ENCODE results near the gene CREB3L2. TPM values are rescaled to one million over a fixed set of nuclear protein-coding genes. Genes with fewer than 3 reads are reported as not detected.
A peak's percentile ranks its signal among the peaks of the same experiment; 100 is the strongest.

Gene CREB3L2
- total and polyA plus RNA-seq, 10 of the 15 experiments (the other 5 are each of a cell fraction or from before 2014, with no cell fraction given): 6.4 to 67.1 (median 26.2) TPM

DNA sequence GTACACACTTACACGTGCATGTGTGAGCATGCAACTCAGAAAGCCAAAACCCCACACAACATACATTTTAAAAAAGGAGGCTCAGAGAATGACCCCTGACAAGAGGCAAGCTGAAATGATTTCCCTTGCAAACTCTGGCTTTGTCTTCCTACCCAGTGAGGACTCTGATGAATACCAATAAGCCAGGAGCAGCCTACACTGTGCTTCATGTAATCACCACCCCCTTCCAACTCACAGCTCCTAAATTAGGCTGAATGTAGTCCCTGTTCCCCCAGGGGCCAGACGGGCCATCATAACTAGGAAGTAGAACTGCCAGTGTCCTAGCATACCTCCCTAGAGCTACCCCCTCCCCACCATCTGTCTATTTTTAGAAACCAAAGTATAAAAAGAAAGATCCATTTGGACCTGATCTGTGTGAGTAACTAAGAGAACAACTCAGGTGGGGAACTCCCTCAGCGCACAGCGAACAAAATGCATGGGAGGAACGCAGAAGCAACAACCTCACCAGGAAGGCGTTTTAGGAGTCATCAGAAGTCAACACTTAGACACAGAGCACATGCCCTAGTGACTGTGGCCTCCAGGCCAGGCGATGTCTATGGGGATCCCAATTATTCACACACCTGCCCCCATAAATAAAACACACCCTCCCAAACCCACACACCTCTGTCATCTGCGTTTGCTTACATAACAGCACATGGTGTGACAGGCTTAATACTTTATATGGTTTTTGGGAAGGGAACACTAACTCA lies 157.0 kb downstream of the CREB3L2 start (continued):
- TF ChIP-seq, protein P1, sequence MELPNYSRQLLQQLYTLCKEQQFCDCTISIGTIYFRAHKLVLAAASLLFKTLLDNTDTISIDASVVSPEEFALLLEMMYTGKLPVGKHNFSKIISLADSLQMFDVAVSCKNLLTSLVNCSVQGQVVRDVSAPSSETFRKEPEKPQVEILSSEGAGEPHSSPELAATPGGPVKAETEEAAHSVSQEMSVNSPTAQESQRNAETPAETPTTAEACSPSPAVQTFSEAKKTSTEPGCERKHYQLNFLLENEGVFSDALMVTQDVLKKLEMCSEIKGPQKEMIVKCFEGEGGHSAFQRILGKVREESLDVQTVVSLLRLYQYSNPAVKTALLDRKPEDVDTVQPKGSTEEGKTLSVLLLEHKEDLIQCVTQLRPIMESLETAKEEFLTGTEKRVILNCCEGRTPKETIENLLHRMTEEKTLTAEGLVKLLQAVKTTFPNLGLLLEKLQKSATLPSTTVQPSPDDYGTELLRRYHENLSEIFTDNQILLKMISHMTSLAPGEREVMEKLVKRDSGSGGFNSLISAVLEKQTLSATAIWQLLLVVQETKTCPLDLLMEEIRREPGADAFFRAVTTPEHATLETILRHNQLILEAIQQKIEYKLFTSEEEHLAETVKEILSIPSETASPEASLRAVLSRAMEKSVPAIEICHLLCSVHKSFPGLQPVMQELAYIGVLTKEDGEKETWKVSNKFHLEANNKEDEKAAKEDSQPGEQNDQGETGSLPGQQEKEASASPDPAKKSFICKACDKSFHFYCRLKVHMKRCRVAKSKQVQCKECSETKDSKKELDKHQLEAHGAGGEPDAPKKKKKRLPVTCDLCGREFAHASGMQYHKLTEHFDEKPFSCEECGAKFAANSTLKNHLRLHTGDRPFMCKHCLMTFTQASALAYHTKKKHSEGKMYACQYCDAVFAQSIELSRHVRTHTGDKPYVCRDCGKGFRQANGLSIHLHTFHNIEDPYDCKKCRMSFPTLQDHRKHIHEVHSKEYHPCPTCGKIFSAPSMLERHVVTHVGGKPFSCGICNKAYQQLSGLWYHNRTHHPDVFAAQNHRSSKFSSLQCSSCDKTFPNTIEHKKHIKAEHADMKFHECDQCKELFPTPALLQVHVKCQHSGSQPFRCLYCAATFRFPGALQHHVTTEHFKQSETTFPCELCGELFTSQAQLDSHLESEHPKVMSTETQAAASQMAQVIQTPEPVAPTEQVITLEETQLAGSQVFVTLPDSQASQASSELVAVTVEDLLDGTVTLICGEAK (IDR thresholded peaks at IDR 0.05; ENCODE audit: borderline replicate concordance): peak; percentile 11; the same call in 1 of the 2 replicates

DNA sequence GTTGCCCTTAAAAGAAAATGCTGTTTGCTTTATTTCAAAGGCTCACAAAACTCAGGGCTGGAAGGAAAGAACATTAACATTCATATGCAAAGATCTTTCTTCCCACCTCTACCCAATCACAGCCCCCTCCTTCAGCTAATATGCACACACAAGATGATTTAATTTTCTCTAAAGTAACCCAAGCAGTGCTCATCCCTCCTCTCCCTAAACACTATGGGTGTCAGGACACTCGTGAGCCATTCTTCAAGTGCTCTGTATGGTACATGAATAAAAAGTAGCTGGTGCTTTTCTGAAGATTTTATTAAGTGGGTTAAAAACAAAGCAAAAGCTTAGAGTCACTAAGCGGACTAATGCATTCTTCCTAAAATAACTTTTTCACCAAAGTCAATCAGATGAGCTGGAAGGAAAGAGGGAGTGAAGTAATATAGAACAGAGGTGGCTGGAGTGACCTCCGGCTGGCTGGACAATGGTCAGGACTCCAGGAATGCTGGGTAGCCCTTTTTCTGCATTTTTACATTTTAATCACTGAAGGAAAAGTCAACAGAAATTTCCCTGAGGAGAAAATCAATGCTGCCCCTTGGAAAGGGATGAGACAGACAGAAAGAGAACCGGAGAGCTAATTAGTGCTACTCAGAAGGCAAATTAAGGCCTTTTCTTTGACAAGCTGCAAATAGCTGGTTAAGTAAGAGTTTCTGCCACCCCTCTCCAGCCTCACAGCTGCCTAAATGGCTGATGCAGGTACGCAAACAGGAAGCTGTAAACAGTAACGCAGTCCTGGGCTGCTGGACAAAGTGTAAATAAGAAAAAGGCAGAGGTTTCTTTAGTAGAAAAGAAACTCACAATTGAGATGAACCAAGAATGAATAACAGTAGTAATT lies 161.7 kb downstream of the CREB3L2 start:
- Histone ChIP-seq H3K9me3 (replicated peaks; ENCODE audit: control insufficient read depth, insufficient read depth, low read length) (no peaks in the 10 kb centered on the region), H3K79me2 (ENCODE audit: control insufficient read depth, insufficient read depth, low read length) (no peaks in the 10 kb centered on the region), H3K4me2 (ENCODE audit: control insufficient read depth, insufficient read depth) (no peak overlapping the region), H4K20me1 (ENCODE audit: control insufficient read depth, insufficient read depth) (no peaks in the 10 kb centered on the region), H3K4me3 (no peak overlapping the region), H3K9ac (ENCODE audit: control insufficient read depth, insufficient read depth, low read length) (no peak overlapping the region), H3K36me3 (ENCODE audit: control insufficient read depth in 2 of 2, insufficient read depth in 2 of 2, low read length in 1 of 2) (no peaks in the 10 kb centered on the region), H3K4me1 (ENCODE audit: control insufficient read depth, insufficient read depth, low read length) (no peaks in the 10 kb centered on the region), H3K27me3 (replicated peaks in 1 of 2; ENCODE audit: control insufficient read depth in 2 of 2, insufficient read depth in 2 of 2, low read length in 1 of 2) (peaks cover 0 to 2% of the 10 kb centered on the region in 2 experiments; a peak in 2 of 4 replicates), H2AFZ (ENCODE audit: control insufficient read depth, low read depth, low read length) (no peak overlapping the region), H3K27ac (ENCODE audit: control insufficient read depth, insufficient read depth) (no peak overlapping the region)
- SMC1A ChIA-PET (ENCODE audit: uncharacterized antibody, unreplicated experiment): interaction anchor here (0.5 to 13.7 kb wide), 27 partner anchors 11 to 233 kb away, joined by 3 to 281 read pairs (median 8); no protein-coding TSS in a partner anchor
- intact Hi-C loops (cut with micrococcal nuclease; ENCODE audit: unreplicated experiment): no loop called here
- ATAC-seq (0 out of 3 replicates have a peak, but pooled peaks have one; percentile 11), FAIRE-seq (no peak), DNase-seq (ENCODE audit: low read depth, low spot score) (no peak)
- RAD21 ChIA-PET (ENCODE audit: unreplicated experiment): interaction anchor here (0.7 to 7.9 kb wide), 20 partner anchors 10 to 182 kb away, joined by 3 to 109 read pairs (median 6); no protein-coding TSS in a partner anchor
- 75% methylated on average over 6 of the region's 6 CpGs for WGBS (ENCODE audit: insufficient coverage, insufficient replicate concordance, low lambda C conversion rate, missing lambda C conversion rate)
- BruUV-seq (replicated peaks): no TSS peak
- TF ChIP-seq POU2F2 (IDR thresholded peaks at IDR 0.05; ENCODE audit: borderline replicate concordance, low read depth, low read length) (no peak), NR2C2 (IDR thresholded peaks at IDR 0.05; ENCODE audit: borderline replicate concordance, control insufficient read depth, insufficient read length, low read depth) (no peak), SMAD1 (IDR thresholded peaks at IDR 0.05; ENCODE audit: low read depth, partially characterized antibody) (no peak), ZNF217 (IDR thresholded peaks at IDR 0.05) (no peak), IKZF1 (conservative IDR thresholded peaks at IDR 0.05) (no peak)
- TF ChIP-seq, protein P2, sequence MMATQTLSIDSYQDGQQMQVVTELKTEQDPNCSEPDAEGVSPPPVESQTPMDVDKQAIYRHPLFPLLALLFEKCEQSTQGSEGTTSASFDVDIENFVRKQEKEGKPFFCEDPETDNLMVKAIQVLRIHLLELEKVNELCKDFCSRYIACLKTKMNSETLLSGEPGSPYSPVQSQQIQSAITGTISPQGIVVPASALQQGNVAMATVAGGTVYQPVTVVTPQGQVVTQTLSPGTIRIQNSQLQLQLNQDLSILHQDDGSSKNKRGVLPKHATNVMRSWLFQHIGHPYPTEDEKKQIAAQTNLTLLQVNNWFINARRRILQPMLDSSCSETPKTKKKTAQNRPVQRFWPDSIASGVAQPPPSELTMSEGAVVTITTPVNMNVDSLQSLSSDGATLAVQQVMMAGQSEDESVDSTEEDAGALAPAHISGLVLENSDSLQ (IDR thresholded peaks at IDR 0.05): no peak
- CTCF ChIA-PET: interaction anchor here (0.7 to 4.2 kb wide), 19 partner anchors 11 to 213 kb away, joined by 3 to 20 read pairs (median 4); partner anchors contain the start of gene CREB3L2
- in situ Hi-C loops (cut with MboI): no loop called here
- POLR2A ChIA-PET: interaction anchor here (0.6 to 2.4 kb wide), 10 partner anchors 9 to 171 kb away, joined by 3 to 20 read pairs (median 3); no protein-coding TSS in a partner anchor

Measured in GM12878 (cell line).